ENCODE results near the gene PNMA6F. TPM values are rescaled to one million over a fixed set of nuclear protein-coding genes. Genes with fewer than 3 reads are reported as not detected.

PNMA6F gene
- total RNA-seq, 1 experiment from 2014 or later: not detected

DNA sequence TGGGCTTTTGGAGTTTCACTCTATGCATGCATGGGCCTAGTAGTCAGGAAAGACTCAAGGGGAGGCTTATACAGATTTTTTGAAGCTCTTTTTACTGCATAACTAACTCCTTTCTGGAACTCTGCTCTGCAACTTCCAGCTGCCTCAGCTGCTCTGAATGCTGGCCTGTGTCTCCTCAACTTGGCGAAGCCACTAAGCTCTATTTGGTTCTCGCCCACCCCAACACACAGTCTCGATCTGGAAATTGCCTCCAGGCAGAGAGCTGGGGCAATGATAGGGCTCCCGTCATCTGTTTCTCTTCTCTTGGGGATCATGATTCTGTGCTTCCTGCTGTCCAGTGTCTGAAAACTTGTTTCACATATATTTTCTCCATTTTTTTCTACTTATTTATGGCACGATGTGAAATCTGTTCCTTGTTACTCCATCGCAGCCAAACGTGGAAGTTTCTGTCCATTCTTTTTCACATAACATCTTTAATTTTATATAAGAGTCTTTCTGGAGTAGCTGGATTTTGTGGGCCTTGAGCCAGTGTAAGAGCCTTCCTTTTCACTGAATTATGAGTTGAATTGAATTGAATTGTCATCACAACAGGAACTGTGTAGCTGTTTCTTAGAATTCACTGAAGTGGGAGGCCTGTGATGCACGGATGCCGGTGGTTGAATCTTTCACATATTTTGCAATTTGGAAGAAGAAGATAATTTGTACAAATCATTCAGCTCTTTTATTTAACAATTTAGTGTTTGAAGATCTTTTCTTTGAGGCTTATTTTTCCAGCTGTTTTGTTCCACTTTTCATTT is 21.4 kb upstream of the PNMA6F start:
- H3K36me3 ChIP-seq (ENCODE audit: control insufficient read depth, insufficient read depth, low read length): no peaks in the 10 kb centered on the region
- ChIA-PET CTCF (no interaction called here), POLR2A (no interaction called here)
- TF ChIP-seq, protein P1, sequence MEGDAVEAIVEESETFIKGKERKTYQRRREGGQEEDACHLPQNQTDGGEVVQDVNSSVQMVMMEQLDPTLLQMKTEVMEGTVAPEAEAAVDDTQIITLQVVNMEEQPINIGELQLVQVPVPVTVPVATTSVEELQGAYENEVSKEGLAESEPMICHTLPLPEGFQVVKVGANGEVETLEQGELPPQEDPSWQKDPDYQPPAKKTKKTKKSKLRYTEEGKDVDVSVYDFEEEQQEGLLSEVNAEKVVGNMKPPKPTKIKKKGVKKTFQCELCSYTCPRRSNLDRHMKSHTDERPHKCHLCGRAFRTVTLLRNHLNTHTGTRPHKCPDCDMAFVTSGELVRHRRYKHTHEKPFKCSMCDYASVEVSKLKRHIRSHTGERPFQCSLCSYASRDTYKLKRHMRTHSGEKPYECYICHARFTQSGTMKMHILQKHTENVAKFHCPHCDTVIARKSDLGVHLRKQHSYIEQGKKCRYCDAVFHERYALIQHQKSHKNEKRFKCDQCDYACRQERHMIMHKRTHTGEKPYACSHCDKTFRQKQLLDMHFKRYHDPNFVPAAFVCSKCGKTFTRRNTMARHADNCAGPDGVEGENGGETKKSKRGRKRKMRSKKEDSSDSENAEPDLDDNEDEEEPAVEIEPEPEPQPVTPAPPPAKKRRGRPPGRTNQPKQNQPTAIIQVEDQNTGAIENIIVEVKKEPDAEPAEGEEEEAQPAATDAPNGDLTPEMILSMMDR (IDR thresholded peaks at IDR 0.05; ENCODE audit: insufficient read depth in 1 of 2, low read depth in 1 of 2, low read length in 1 of 2, severe bottlenecking in 1 of 2, unreplicated experiment in 1 of 2): no peak
- no peaks in the 10 kb centered on the region for H3K27me3 Mint-ChIP-seq (ENCODE audit: insufficient read depth, unreplicated experiment)
- BruUV-seq (replicated peaks): no TSS peak
- H3K36me3 Mint-ChIP-seq (ENCODE audit: insufficient read depth, unreplicated experiment): no peaks in the 10 kb centered on the region
- H3K4me1 ChIP-seq: no peaks in the 10 kb centered on the region
- no peaks in the 10 kb centered on the region for H3K27me3 ChIP-seq (replicated peaks; ENCODE audit: control insufficient read depth, insufficient read depth, low read length)
- DNase-seq: no peak
- H3K9me3 Mint-ChIP-seq (ENCODE audit: unreplicated experiment): peaks cover 15% of the 10 kb centered on the region
- H3K4me3 Mint-ChIP-seq (ENCODE audit: unreplicated experiment): no peak overlapping the region
- intact Hi-C loops (cut with micrococcal nuclease; ENCODE audit: unreplicated experiment): no loop called here
- no peak overlapping the region for H3K27ac Mint-ChIP-seq (ENCODE audit: unreplicated experiment)
- H3K4me1 Mint-ChIP-seq (ENCODE audit: low read depth, unreplicated experiment): no peaks in the 10 kb centered on the region
- H3K4me3 ChIP-seq (ENCODE audit: low read depth, low read length): no peak overlapping the region
- no peaks in the 10 kb centered on the region for H3K9me3 ChIP-seq

DNA sequence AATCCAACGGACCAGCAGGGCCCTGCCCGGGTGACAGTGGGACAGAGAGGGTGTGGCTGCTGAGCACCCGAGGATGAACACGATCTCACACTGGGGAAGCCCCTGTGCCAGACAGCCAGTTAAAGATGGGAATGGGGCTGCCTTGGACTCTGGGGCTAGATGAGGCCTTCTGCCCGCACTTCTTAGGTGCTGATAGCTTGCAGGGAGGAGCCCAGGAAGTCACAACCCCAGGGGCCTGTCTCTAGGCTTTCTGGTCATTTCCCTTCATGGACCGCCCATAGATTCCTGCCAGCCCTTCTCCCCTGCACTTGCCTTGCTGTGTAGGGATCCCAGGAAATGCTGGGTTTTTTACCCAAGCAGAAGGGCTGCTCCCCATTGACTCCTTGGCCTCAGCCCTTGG is 18.5 kb upstream of the PNMA6F start:
- Histone ChIP-seq H3K4me3 (ENCODE audit: low read depth, low read length) (no peak overlapping the region), H3K9me3 (no peaks in the 10 kb centered on the region), H3K27me3 (replicated peaks; ENCODE audit: control insufficient read depth, insufficient read depth, low read length) (no peaks in the 10 kb centered on the region), H3K4me1 (no peaks in the 10 kb centered on the region), H3K36me3 (ENCODE audit: control insufficient read depth, insufficient read depth, low read length) (no peaks in the 10 kb centered on the region)
- Mint-ChIP-seq H3K36me3 (ENCODE audit: insufficient read depth, unreplicated experiment) (no peaks in the 10 kb centered on the region), H3K4me1 (ENCODE audit: low read depth, unreplicated experiment) (no peaks in the 10 kb centered on the region), H3K27ac (ENCODE audit: unreplicated experiment) (no peak overlapping the region), H3K27me3 (ENCODE audit: insufficient read depth, unreplicated experiment) (no peaks in the 10 kb centered on the region), H3K4me3 (ENCODE audit: unreplicated experiment) (no peak overlapping the region), H3K9me3 (ENCODE audit: unreplicated experiment) (peaks cover 15% of the 10 kb centered on the region)
- TF ChIP-seq, protein P1 (IDR thresholded peaks at IDR 0.05; ENCODE audit: insufficient read depth in 1 of 2, low read depth in 1 of 2, low read length in 1 of 2, severe bottlenecking in 1 of 2, unreplicated experiment in 1 of 2): no peak
- BruUV-seq (replicated peaks): no TSS peak
- no peak for DNase-seq
- intact Hi-C loops (cut with micrococcal nuclease; ENCODE audit: unreplicated experiment): no loop called here
- POLR2A ChIA-PET: no interaction called here
- CTCF ChIA-PET: no interaction called here

DNA sequence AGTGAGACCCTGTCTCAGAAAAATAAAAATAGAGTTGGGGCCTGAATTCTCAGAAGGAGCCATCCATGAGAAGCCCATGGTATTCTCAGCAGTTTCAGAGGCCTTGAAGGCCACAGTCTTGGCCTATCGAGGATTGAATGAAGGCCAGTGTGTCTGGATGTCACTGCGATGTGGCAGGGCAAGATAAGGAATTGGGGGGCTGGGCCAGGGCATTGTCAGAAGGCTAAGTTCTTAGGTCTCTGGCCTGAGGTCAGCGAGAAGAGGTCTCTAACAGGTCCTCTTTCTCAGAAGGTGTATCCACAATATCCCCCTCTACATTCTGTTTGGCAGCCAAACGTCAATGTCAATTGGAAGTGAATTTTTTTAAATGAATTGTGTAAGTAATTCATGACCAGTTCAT is 18.1 kb upstream of the PNMA6F start:
- CTCF ChIA-PET: no interaction called here
- H3K27me3 ChIP-seq (replicated peaks; ENCODE audit: control insufficient read depth, insufficient read depth, low read length): no peaks in the 10 kb centered on the region
- no peaks in the 10 kb centered on the region for H3K36me3 ChIP-seq (ENCODE audit: control insufficient read depth, insufficient read depth, low read length)
- no peaks in the 10 kb centered on the region for H3K4me1 Mint-ChIP-seq (ENCODE audit: low read depth, unreplicated experiment)
- POLR2A ChIA-PET: no interaction called here
- no peak overlapping the region for H3K27ac Mint-ChIP-seq (ENCODE audit: unreplicated experiment)
- intact Hi-C loops (cut with micrococcal nuclease; ENCODE audit: unreplicated experiment): no loop called here
- BruUV-seq (replicated peaks): no TSS peak
- peaks cover 15% of the 10 kb centered on the region for H3K9me3 Mint-ChIP-seq (ENCODE audit: unreplicated experiment)
- no peak for DNase-seq
- H3K9me3 ChIP-seq: no peaks in the 10 kb centered on the region
- no peaks in the 10 kb centered on the region for H3K27me3 Mint-ChIP-seq (ENCODE audit: insufficient read depth, unreplicated experiment)
- TF ChIP-seq, protein P1 (IDR thresholded peaks at IDR 0.05; ENCODE audit: insufficient read depth in 1 of 2, low read depth in 1 of 2, low read length in 1 of 2, severe bottlenecking in 1 of 2, unreplicated experiment in 1 of 2): no peak
- H3K4me3 Mint-ChIP-seq (ENCODE audit: unreplicated experiment): no peak overlapping the region
- H3K36me3 Mint-ChIP-seq (ENCODE audit: insufficient read depth, unreplicated experiment): no peaks in the 10 kb centered on the region
- H3K4me1 ChIP-seq: no peaks in the 10 kb centered on the region
- H3K4me3 ChIP-seq (ENCODE audit: low read depth, low read length): no peak overlapping the region

Measured in Caco-2 (cell line).